Mesendoderm (in vitro differentiated cells): ENCODE results near the gene ERICH4.

Experiments used
- DNase-seq: peaks from one replicate; pipeline ENCODE4 v3.0.0; 2013
- H2AK5ac ChIP-seq: 2 replicates; pipeline ENCODE4 v1.6.1; 2013; ENCODE audit warnings: low read length, inconsistent platforms
- H2BK120ac ChIP-seq: 2 replicates; pipeline ENCODE4 v1.6.1; 2013; ENCODE audit warnings: low read depth, mild to moderate bottlenecking, low read length, moderate library complexity, mixed read lengths
- H2BK15ac ChIP-seq: replicated peaks from 2 replicates; pipeline ENCODE4 v1.6.1; 2013; ENCODE audit warnings: low read depth, mild to moderate bottlenecking, moderate library complexity
- H2BK5ac ChIP-seq: 2 replicates; pipeline ENCODE4 v1.6.1; 2013; ENCODE audit warnings: low read length, inconsistent platforms
- H3K18ac ChIP-seq: 2 replicates; pipeline ENCODE4 v1.6.1; 2013; ENCODE audit warnings: mild to moderate bottlenecking, low read length, mixed read lengths
- H3K23ac ChIP-seq: one replicate; pipeline ENCODE4 v1.6.1; 2013; ENCODE audit warnings: low read length
- H3K27ac ChIP-seq: 2 replicates; pipeline ENCODE4 v1.5.1; 2013; ENCODE audit warnings: low read depth, mild to moderate bottlenecking, inconsistent platforms, low read length, moderate library complexity
- H3K27me3 ChIP-seq: 2 replicates; pipeline ENCODE4 v1.6.1; 2013; ENCODE audit warnings: low read length, control low read depth, mild to moderate bottlenecking, inconsistent platforms; ENCODE audit not compliant: insufficient read depth, poor library complexity
- H3K36me3 ChIP-seq: 2 replicates; pipeline ENCODE4 v1.6.1; 2013; ENCODE audit warnings: low read length, inconsistent platforms; ENCODE audit not compliant: control insufficient read depth, insufficient read depth
- H3K4ac ChIP-seq: one replicate; pipeline ENCODE4 v1.6.1; 2013; ENCODE audit warnings: low read depth, mild to moderate bottlenecking, low read length, moderate library complexity
- H3K4me1 ChIP-seq: 2 replicates; pipeline ENCODE4 v1.6.1; 2013; ENCODE audit warnings: low read depth, low read length, inconsistent platforms; ENCODE audit not compliant: control insufficient read depth
- H3K4me2 ChIP-seq: 2 replicates; pipeline ENCODE4 v1.6.1; 2013; ENCODE audit warnings: low read length
- H3K4me3 ChIP-seq: 2 replicates; pipeline ENCODE4 v1.5.1; 2013; ENCODE audit warnings: mild to moderate bottlenecking, low read length
- H3K56ac ChIP-seq: one replicate; pipeline ENCODE4 v1.6.1; 2013; ENCODE audit warnings: low read length
- H3K79me1 ChIP-seq: 2 replicates; pipeline ENCODE4 v1.6.1; 2013; ENCODE audit warnings: low read length, inconsistent platforms
- H3K79me2 ChIP-seq: 2 replicates; pipeline ENCODE4 v1.6.1; 2013; ENCODE audit warnings: mild to moderate bottlenecking, low read length; ENCODE audit not compliant: control insufficient read depth, insufficient read depth
- H3K9ac ChIP-seq: 2 replicates; pipeline ENCODE4 v1.6.1; 2013; ENCODE audit warnings: low read length, inconsistent platforms
- H4K5ac ChIP-seq: one replicate; pipeline ENCODE4 v1.6.1; 2013; ENCODE audit warnings: low read length
- H4K8ac ChIP-seq: one replicate; pipeline ENCODE4 v1.6.1; 2013; ENCODE audit warnings: low read depth, mild to moderate bottlenecking, control low read depth, low read length, moderate library complexity
- WGBS: extraction: QIAGEN DNeasy Blood & Tissue Kit; methylation state at CpG from one replicate; pipeline ENCODE4 v1.1.7; 2013; ENCODE audit warnings: low lambda C conversion rate, missing lambda C conversion rate; ENCODE audit not compliant: insufficient coverage; ENCODE audit errors: extremely low coverage; 5-methylcytosine and 5-hydroxymethylcytosine counted together

ERICH4 gene

DNA sequence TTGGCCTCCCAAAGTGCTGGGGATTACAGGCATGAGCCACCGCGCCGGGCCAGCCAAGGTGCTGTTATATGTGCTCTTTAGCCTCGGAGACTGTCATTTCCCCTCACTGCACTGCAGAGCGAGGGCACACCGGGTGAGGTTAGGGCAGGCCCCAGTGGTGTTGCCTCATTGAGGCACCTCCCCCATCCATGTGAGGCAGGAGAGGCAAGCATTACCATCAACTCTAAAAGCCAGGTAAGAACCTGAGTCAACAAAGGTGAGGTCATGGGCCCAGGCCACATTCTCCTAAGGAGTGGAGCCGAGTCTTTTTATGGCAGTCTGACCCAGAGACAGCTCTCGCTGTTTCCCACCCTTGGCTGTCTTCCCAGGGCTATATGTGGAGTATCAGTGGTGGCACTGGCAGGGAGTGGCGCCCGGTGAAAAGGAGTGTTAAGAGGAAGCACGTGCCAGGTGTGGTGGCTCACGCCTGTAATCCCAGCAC, 26.7 kb upstream of the ERICH4 start:
- Histone ChIP-seq H3K4me1 (no peaks in the 10 kb centered on the region), H3K56ac (no peak overlapping the region), H3K4ac (no peak overlapping the region), H4K8ac (no peak overlapping the region), H2AK5ac (no peak overlapping the region), H3K27ac (no peak overlapping the region), H4K5ac (no peak overlapping the region), H3K27me3 (no peaks in the 10 kb centered on the region), H2BK5ac (no peak overlapping the region), H3K9ac (no peak overlapping the region), H2BK120ac (no peak overlapping the region), H3K79me1 (no peaks in the 10 kb centered on the region), H3K4me2 (no peak overlapping the region), H3K79me2 (no peaks in the 10 kb centered on the region), H3K4me3 (no peak overlapping the region), H2BK15ac (no peak overlapping the region), H3K23ac (no peak overlapping the region), H3K18ac (no peak overlapping the region), H3K36me3 (no peaks in the 10 kb centered on the region)
- DNase-seq, result no peak
- no CpG with 5 or more reads among the region's 12 CpGs for WGBS

DNA sequence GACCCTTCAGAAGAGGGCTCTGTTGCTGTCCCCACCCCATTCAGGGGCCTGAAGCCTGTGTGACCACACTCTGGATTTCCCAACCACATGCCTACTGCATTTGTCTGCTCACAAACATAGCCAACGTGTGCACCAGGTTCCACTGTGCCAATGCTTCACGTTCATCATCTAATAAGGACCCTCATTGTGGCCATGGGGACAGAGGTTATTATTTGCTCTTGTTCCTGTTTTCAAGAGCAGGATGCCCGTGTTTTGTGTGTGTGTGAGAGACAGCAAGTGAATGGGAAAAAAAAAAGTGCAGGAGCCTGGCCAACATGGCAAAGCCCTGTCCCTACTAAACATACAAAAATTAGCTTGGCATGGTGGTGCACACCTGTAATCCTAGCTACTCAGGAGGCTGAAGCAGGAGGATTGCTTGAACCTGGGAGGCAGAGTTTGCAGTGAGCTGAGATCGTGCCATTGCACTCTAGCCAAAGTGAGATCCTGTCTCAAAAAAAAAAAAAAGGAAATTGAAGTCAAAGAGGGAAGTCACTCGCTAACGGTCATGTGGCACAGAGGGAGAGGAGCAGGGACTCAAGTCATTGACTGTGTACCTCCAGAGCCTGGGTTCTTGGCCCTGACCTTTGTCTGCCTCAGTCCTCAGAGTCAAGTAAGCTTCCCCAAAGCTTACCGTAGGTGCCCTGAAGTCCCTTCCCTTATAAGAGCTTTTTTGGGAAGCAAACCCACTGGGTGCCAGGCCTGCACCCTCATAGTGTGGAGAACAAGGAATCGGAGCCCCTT, 22.7 kb upstream of the ERICH4 start:
- no peak overlapping the region for H4K8ac ChIP-seq
- H3K4me2 ChIP-seq, result no peak overlapping the region
- no peak overlapping the region for H2BK120ac ChIP-seq
- no peak overlapping the region for H3K18ac ChIP-seq
- no peak overlapping the region for H2BK5ac ChIP-seq
- no peak overlapping the region for H3K23ac ChIP-seq
- H3K27ac ChIP-seq, result no peak overlapping the region
- H2AK5ac ChIP-seq, result no peak overlapping the region
- no peaks in the 10 kb centered on the region for H3K79me1 ChIP-seq
- WGBS, result no CpG with 5 or more reads among the region's 8 CpGs
- no peak overlapping the region for H2BK15ac ChIP-seq
- no peaks in the 10 kb centered on the region for H3K36me3 ChIP-seq
- H3K27me3 ChIP-seq, result no peaks in the 10 kb centered on the region
- no peak for DNase-seq
- H4K5ac ChIP-seq, result no peak overlapping the region
- H3K4ac ChIP-seq, result no peak overlapping the region
- H3K79me2 ChIP-seq, result no peaks in the 10 kb centered on the region
- no peaks in the 10 kb centered on the region for H3K4me1 ChIP-seq
- no peak overlapping the region for H3K56ac ChIP-seq
- H3K4me3 ChIP-seq, result no peak overlapping the region
- no peak overlapping the region for H3K9ac ChIP-seq

DNA sequence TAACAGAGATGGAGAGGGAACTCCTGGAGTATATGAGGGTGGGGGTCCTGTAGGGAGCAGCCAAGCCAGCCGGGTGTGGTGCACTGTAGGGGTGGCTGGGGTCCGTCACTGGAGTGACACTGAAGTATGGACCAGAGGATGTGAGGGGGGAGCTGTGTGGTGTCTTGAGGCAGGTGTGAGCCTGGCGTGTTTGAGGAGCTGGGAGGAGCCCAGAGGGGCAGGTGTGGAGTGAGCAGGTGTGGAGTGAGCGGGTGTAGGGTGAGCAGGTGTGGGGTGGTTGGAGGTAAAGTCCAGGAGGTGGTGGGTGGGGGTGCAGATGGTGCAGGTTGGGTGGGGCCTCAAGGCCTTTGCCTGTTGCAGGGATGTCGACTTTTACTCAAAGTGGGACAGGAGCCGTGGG, 21.6 kb upstream of the ERICH4 start:
- no peak overlapping the region for H2AK5ac ChIP-seq
- no peak overlapping the region for H3K27ac ChIP-seq
- no peak overlapping the region for H2BK5ac ChIP-seq
- H3K4me3 ChIP-seq, result no peak overlapping the region
- H3K79me2 ChIP-seq, result no peaks in the 10 kb centered on the region
- H3K36me3 ChIP-seq, result no peaks in the 10 kb centered on the region
- no peak overlapping the region for H3K23ac ChIP-seq
- no peak overlapping the region for H3K4ac ChIP-seq
- peaks cover 4% of the 10 kb centered on the region for H3K79me1 ChIP-seq
- H3K18ac ChIP-seq, result no peak overlapping the region
- whole genome bisulfite sequencing, result no CpG with 5 or more reads among the region's 6 CpGs
- H3K4me2 ChIP-seq, result no peak overlapping the region
- no peak overlapping the region for H3K56ac ChIP-seq
- no peak for DNase-seq
- no peaks in the 10 kb centered on the region for H3K27me3 ChIP-seq
- no peak overlapping the region for H3K9ac ChIP-seq
- H4K5ac ChIP-seq, result no peak overlapping the region
- H2BK120ac ChIP-seq, result no peak overlapping the region
- no peak overlapping the region for H4K8ac ChIP-seq
- H2BK15ac ChIP-seq, result no peak overlapping the region
- H3K4me1 ChIP-seq, result no peaks in the 10 kb centered on the region

DNA sequence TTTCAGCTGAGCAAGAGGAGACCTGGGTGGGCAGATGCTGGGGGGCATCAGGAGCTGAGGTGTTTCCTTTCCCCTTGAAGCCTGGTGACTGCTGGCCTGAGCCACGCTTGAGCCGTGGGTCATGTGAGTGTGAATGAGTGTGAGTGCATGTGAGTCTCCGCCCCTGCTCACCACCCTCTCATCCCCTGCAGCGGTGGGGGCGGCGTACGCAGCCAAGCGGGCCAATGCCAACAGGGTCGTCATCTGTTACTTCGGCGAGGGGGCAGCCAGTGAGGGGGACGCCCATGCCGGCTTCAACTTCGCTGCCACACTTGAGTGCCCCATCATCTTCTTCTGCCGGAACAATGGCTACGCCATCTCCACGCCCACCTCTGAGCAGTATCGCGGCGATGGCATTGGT, 21.0 kb upstream of the ERICH4 start:
- Histone ChIP-seq H3K79me1 (peaks cover 4% of the 10 kb centered on the region), H2AK5ac (no peak overlapping the region), H3K79me2 (no peaks in the 10 kb centered on the region), H4K8ac (no peak overlapping the region), H3K27ac (no peak overlapping the region), H3K18ac (no peak overlapping the region), H3K27me3 (no peaks in the 10 kb centered on the region), H3K9ac (no peak overlapping the region), H3K4ac (no peak overlapping the region), H3K4me1 (no peaks in the 10 kb centered on the region), H2BK15ac (no peak overlapping the region), H2BK5ac (no peak overlapping the region), H3K4me2 (no peak overlapping the region), H3K56ac (no peak overlapping the region), H4K5ac (no peak overlapping the region), H2BK120ac (no peak overlapping the region), H3K23ac (no peak overlapping the region), H3K36me3 (no peaks in the 10 kb centered on the region), H3K4me3 (no peak overlapping the region)
- no peak for DNase-seq
- no CpG with 5 or more reads among the region's 20 CpGs for WGBS

DNA sequence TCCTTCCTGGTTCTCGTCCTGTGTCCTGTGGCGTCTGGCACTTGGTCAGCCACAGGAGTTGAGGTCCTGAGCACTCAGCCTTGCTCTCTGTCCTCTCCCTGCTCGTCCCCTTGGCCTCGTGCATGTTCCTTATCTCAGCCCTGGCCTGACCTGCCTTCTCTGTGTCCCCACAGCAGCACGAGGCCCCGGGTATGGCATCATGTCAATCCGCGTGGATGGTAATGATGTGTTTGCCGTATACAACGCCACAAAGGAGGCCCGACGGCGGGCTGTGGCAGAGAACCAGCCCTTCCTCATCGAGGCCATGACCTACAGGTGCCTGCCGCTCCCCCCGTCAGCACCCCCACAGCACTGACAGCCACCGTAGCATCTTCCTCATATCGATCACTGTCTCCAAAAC, 20.5 kb upstream of the ERICH4 start:
- no peaks in the 10 kb centered on the region for H3K4me1 ChIP-seq
- no peak overlapping the region for H3K56ac ChIP-seq
- H3K27me3 ChIP-seq, result no peaks in the 10 kb centered on the region
- H3K4me3 ChIP-seq, result no peak overlapping the region
- no peak overlapping the region for H2BK5ac ChIP-seq
- H4K5ac ChIP-seq, result no peak overlapping the region
- H3K79me1 ChIP-seq, result peaks cover 4% of the 10 kb centered on the region
- H2AK5ac ChIP-seq, result no peak overlapping the region
- H3K4me2 ChIP-seq, result no peak overlapping the region
- no peak for DNase-seq
- H2BK120ac ChIP-seq, result no peak overlapping the region
- H3K18ac ChIP-seq, result no peak overlapping the region
- H3K79me2 ChIP-seq, result no peaks in the 10 kb centered on the region
- no peak overlapping the region for H3K9ac ChIP-seq
- no peaks in the 10 kb centered on the region for H3K36me3 ChIP-seq
- no peak overlapping the region for H3K23ac ChIP-seq
- no peak overlapping the region for H3K27ac ChIP-seq
- WGBS, result no CpG with 5 or more reads among the region's 18 CpGs
- H3K4ac ChIP-seq, result no peak overlapping the region
- H2BK15ac ChIP-seq, result no peak overlapping the region
- no peak overlapping the region for H4K8ac ChIP-seq

DNA sequence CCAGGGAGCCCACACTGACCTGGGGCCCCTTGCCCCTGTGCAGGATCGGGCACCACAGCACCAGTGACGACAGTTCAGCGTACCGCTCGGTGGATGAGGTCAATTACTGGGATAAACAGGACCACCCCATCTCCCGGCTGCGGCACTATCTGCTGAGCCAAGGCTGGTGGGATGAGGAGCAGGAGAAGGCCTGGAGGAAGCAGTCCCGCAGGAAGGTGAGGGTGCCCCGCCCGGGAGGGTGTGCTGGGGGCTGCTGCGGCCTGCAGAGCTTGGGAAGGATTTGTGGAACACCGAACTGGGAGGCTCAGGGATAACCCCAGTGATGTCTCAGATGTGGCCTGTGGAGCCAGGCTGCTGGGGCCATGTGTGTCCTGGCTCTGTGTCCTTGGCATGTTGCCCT, 20.0 kb upstream of the ERICH4 start:
- H3K79me1 ChIP-seq, result peaks cover 4% of the 10 kb centered on the region
- no peak overlapping the region for H2BK5ac ChIP-seq
- H3K4ac ChIP-seq, result no peak overlapping the region
- H3K4me1 ChIP-seq, result no peaks in the 10 kb centered on the region
- DNase-seq, result no peak
- H3K9ac ChIP-seq, result no peak overlapping the region
- H3K56ac ChIP-seq, result no peak overlapping the region
- H3K4me2 ChIP-seq, result no peak overlapping the region
- no peak overlapping the region for H2AK5ac ChIP-seq
- H3K36me3 ChIP-seq, result no peaks in the 10 kb centered on the region
- H3K23ac ChIP-seq, result no peak overlapping the region
- no peak overlapping the region for H3K27ac ChIP-seq
- no peak overlapping the region for H3K4me3 ChIP-seq
- no CpG with 5 or more reads among the region's 12 CpGs for WGBS
- H4K8ac ChIP-seq, result no peak overlapping the region
- no peak overlapping the region for H3K18ac ChIP-seq
- no peak overlapping the region for H4K5ac ChIP-seq
- H2BK15ac ChIP-seq, result no peak overlapping the region
- H2BK120ac ChIP-seq, result no peak overlapping the region
- H3K79me2 ChIP-seq, result no peaks in the 10 kb centered on the region
- no peaks in the 10 kb centered on the region for H3K27me3 ChIP-seq
